Islet precursor cell (in vitro differentiated cells): ENCODE results near the gene PAQR3.
"Not testable (repeated sequence)": the region's sequence is repeated elsewhere in the genome, so short reads cannot be mapped to it uniquely, and the experiment has no call there.

Experiments used
- DNase-seq: peaks from one replicate; pipeline ENCODE4 v3.0.0-alpha.2; 2018

The PAQR3 gene

GRCh38 chr4:78926826-78927225 lies 12.4 kb downstream of the PAQR3 start:
- no peak for DNase-seq

GRCh38 chr4:78923464-78924312 lies 15.6 kb downstream of the PAQR3 start:
- no peak for DNase-seq

- DNase-seq = no peak
Observed at GRCh38 chr4:78922207-78922606, 17.0 kb downstream of the PAQR3 start.

GRCh38 chr4:78910612-78911011 lies 28.6 kb downstream of the PAQR3 start:
- no peak for DNase-seq

GRCh38 chr4:78908974-78909373 lies 30.3 kb downstream of the PAQR3 start:
- not testable (repeated sequence) for DNase-seq

- no peak for DNase-seq
Observed at GRCh38 chr4:78907638-78908037, 31.6 kb downstream of the PAQR3 start.

- no peak for DNase-seq
Observed at GRCh38 chr4:78904143-78904542, 35.1 kb downstream of the PAQR3 start.

- no peak for DNase-seq
Observed at GRCh38 chr4:78902298-78902697, 36.9 kb downstream of the PAQR3 start.

- no peak for DNase-seq
Observed at GRCh38 chr4:78901882-78902281, 37.4 kb downstream of the PAQR3 start.

GRCh38 chr4:78899302-78899701 lies 39.9 kb downstream of the PAQR3 start:
- no peak for DNase-seq

GRCh38 chr4:78889955-78890354 lies 49.3 kb downstream of the PAQR3 start:
- no peak for DNase-seq

GRCh38 chr4:78885598-78885997 lies 53.6 kb downstream of the PAQR3 start:
- DNase-seq = no peak

GRCh38 chr4:78880874-78881492 lies 58.3 kb downstream of the PAQR3 start:
- no peak for DNase-seq

GRCh38 chr4:78878031-78878430 lies 61.2 kb downstream of the PAQR3 start:
- no peak for DNase-seq

GRCh38 chr4:78876568-78877320 lies 62.5 kb downstream of the PAQR3 start:
- no peak for DNase-seq

- no peak for DNase-seq
Observed at GRCh38 chr4:78870056-78870455, 69.2 kb downstream of the PAQR3 start.

GRCh38 chr4:78868712-78869111 lies 70.5 kb downstream of the PAQR3 start:
- not testable (repeated sequence) for DNase-seq

- DNase-seq = no peak
Observed at GRCh38 chr4:78865451-78865850, 73.8 kb downstream of the PAQR3 start.

- no peak for DNase-seq
Observed at GRCh38 chr4:78864405-78865024, 74.7 kb downstream of the PAQR3 start.

- no peak for DNase-seq
Observed at GRCh38 chr4:78863991-78864390, 75.2 kb downstream of the PAQR3 start.

GRCh38 chr4:78863254-78863869 lies 75.9 kb downstream of the PAQR3 start:
- DNase-seq = no peak

GRCh38 chr4:78862314-78862737 lies 76.9 kb downstream of the PAQR3 start:
- no peak for DNase-seq
